HG03280 (cell line): ENCODE results near the gene INTU.
"Not testable (repeated sequence)": the region's sequence is repeated elsewhere in the genome, so short reads cannot be mapped to it uniquely, and the experiment has no call there.

ENCODE experiments used
- ATAC-seq: cut with Tn5 transposase; IDR thresholded peaks from one replicate; pipeline ENCODE4 v1.9.1; 2021; ENCODE audit warnings: mild to moderate bottlenecking, moderate library complexity; ENCODE audit not compliant: unreplicated experiment

Gene INTU

DNA sequence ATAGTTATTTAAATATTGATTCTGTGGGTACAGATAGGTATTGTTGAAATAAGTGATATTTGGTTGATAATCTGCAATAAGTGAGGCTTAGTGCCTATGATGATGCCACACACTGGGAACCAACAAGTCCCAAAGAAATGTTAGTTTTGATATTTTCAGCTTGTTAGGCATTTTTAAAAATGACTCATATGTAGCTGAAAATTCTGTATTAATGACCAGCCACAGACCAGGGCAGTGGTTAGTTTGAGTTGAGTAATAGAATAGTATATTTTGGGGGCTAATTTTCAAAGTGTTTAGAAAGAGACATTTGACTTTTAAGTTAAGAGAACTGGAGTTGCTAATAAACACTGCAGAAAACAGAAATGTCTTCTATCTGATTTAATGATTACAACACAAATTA is 9.4 kb downstream of the INTU start:
- ATAC-seq: no peak

DNA sequence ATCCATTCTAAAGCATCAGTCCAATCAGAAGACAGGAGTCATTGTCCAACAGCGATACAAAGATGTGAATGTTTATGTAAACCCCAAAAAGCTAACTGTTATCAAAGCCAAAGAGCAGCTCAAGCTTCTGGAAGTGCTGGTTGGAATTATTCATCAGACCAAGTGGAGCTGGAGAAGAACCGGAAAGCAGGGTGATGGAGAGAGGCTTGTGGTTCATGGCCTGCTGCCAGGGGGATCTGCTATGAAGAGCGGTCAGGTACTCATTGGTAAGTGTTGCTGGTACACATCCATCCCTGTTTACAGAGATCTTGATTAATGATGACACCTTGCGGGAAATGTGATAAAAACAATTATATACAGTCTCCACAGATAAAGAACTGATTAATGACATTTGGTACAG is 11.0 kb downstream of the INTU start:
- ATAC-seq: no peak

DNA sequence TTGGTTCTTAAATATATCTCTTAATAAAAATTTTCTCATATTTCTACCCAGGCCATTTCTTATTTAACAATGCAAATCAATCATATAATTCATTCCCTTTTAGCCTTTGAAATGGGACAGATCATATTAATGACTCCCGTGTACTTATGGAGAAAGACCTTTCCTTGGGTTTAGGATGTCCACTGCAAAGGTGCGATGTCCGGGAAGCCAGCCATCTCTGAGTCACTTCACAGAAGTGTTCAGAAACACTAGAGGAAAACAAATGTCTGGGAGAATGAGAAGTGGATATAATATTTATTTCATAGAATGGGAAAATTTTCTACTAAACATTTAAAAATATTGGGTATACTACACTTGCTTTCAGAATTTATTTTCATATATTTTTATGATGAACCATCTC is 15.3 kb downstream of the INTU start:
- ATAC-seq: no peak

DNA sequence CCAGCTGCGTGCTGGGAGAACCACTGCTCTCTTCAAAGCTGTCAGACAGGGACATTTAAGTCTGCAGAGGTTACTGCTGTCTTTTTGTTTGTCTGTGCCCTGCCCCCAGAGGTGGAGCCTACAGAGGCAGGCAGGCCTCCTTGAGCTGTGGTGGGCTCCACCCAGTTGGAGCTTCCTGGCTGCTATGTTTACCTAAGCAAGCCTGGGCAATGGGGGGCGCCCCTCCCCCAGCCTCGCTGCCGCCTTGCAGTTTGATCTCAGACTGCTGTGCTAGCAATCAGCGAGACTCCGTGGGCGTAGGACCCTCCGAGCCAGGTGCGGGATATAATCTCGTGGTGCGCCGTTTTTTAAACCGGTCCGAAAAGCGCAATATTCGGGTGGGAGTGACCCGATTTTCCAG is 22.8 kb downstream of the INTU start:
- ATAC-seq: not testable (repeated sequence)

DNA sequence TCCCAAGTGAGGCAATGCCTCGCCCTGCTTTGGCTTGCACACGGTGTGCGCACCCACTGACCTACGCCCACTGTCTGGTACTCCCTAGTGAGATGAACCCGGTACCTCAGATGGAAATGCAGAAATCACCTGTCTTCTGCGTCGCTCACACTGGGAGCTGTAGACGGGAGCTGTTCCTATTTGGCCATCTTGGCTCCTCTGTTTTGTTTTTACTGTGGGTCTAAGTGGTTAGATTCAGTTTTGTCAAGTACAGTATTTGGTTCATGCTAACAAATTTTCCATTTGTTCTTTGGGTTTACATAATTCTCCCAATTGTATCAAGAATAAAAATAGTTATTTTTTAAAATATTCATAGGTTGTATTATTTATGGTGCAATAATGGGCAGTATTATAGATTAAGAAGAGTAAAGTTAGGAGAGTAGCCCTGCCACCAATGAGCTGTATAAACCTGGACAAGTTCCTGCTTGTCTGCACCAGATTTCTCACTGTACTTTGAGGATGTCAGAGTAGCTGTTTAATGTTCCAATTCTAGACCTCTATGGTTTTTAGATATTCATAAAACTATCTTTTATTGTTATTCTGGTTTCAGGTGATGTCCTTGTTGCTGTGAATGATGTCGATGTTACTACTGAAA is 23.4 kb downstream of the INTU start:
- no peak for ATAC-seq

DNA sequence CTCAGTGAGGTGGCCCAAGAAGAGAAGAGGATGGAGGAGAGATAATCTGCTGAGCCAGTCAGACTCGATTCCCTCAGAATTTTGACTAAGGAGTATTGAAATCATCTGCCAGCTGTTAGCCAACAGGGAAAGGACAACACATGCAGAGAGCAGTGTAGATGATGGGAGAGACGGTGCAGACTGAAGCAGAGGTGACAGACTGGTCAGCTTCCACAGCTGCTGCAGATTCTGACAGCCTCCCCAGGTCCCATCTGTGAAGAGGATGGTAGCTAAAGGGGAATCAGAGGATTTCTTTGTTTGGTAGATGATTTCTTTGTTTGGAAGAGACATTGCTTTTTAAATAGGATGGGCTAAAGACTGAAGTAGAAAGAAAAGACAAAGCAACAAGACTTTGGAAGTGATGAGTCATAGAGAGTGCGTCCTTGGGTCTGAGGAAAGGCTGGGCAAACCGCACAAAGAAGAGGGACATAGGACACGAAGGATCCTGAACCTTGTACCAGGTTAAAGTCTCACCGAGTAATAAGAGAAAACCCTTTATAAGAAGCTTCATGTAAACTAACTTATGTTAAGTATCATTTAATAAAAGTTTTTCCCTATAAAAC is 27.6 kb downstream of the INTU start:
- ATAC-seq: no peak

DNA sequence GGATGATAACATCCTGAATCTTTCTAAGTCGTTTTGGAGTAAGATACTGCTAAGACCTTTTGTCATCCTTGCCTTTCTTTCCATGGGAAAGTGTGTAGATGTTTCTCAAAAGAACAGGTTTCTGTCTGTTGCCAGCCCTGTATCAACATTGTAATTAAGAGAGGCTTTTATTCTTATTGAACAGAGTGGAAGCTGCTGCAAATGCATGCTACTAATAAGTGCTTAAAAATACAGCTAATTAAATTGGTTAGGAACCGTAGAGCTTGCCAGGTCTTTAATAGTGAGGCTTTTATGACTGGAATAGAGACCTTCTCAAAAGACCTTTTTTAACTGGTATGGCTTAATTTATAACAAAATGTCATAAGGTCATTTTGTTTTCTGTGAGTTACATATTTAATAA is 34.4 kb downstream of the INTU start:
- no peak for ATAC-seq

DNA sequence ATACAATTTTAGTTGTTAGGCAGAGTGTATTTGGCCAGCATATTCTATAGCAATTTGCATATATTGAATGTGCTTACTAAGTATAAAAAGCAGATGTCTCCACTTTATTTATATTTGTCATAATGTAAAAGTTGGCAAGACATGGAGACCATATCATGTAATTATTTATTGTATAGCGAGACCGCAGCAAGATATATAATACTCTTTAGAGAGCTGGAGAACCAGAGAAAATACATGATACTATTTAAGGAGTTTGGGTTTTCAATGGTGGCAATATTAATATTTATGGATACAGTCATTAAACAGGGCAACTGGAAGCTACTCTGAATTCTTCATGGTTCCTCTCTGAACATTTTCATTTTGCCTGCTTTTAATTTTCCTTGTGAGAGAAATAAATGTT is 35.0 kb downstream of the INTU start:
- no peak for ATAC-seq

DNA sequence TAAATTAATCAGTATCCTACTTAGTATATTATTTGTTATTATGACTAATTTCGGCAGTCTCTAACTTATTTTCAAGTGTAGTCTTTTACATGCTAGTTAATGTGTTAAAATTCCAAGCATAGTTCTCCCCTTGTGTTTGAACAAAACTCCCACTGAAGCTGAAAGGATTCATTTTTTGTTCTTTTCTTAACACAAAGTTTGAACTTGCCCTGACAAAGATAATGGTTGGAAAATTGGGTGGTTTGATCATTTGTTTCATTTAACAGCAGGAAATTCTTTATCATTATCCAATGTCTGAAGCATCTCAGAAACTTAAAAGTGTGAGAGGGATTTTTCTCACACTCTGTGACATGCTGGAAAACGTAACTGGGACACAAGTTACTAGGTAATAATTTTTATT is 36.0 kb downstream of the INTU start:
- ATAC-seq: no peak

DNA sequence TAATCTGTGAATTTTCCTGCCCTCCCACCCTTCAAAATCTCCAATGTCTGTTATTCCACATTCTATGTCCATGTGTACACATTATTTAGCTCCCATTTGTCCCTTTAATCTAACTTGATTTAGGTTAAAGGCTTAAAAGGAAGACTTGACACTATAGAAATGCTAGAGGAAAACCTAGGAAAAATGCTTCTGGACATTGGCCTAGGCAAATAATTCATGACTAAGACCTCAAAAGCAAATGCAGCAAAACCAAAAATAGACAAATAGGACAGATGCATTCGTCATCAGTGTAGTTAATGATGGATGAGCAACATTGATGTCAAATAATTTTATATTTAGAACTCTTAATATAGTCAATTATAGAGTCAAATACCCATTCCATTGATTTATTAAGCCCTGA is 36.9 kb downstream of the INTU start:
- ATAC-seq: no peak

DNA sequence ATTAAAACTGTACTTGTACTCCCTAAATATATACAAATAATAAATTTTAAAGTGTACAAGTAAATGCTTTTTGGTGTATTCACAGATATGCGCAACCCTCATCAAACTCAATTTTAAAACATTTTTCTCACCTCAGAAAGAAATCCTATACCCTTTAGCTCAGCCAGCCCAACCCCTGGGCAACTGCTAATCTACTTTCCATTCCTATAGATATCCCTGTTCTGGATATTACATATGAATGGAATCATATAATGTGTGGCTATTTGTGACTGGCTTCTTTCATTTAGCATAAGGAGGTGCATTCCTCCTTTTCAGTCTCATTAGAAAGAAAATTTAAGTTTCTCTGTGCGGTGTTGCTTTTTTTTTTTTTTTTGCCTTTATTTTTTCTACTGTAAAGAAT is 39.4 kb downstream of the INTU start:
- ATAC-seq: no peak

DNA sequence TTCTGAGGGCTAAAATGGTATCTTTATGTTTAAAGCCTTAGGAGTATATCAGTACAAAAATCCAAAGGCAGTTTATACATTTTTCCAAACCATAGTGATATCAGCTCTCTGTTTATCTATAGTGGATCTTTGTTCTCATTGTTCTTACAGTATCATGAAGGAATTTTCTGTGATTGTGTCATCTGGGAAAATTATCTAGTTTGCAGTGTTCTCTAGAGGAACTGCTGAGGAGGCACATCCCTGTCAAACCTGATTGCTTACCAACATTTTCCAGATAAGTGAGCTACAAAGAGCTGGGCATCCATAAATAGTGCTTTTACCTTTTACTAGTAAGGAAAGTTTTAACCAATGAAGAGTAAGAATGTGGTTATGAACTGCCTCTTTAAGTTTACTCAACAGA is 52.5 kb downstream of the INTU start:
- ATAC-seq: no peak

DNA sequence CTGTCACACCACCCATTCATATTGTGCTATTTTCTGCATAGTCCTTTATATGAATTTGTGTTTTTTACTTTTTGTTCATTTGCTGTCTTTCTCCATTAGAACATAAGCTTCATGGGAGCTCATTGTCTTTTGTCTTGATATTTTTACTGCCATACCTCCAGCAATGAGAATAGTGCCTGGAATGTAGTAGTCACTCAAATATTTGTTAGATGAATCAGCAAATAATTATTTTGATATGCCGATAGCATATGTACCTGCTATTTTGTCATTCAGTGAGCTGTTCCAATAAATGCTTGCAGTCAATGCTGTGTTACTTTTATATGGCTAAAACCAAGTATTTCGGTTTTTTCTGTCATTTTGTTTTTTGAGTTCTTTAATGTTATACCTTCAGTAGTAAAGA is 53.9 kb downstream of the INTU start:
- ATAC-seq: no peak

DNA sequence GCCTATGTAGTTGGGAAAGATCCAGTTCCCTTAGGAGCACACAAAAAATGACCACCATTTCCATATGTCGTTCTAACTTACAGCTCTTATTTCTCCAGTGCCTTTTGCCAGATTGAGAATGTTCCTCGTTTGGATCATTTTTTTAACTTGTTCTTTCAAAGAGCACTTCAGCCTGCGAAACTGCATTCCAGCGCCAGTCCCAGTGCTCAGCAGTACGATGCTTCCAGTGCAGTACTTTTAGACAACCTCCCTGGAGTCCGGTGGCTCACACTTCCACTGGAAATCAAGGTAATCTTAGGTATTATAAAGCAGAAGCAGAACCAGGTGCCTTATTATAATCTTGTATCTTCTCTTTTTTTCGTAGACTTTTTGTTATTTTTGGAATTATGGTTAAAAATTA is 54.8 kb downstream of the INTU start:
- ATAC-seq: no peak

DNA sequence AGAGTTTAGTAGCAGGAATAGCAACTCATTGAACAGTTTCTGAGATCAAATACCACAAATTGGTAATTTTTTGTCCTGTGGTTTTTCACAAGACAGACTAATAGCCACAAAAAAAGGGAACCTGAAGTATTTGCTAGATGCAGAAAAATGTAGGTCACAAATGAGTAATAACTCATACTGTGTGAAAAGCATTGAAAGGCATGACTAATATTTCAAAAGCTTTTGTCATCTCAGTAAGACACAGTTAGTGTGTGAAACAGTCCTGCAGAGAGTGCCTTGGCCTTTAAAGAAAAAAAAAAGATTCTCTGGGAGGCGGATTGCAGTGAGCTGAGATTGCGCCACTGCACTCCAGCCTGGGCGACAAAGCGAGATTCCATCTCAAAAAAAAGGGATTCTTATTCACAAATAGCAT is 66.0 kb downstream of the INTU start:
- peak; percentile 99 for ATAC-seq

DNA sequence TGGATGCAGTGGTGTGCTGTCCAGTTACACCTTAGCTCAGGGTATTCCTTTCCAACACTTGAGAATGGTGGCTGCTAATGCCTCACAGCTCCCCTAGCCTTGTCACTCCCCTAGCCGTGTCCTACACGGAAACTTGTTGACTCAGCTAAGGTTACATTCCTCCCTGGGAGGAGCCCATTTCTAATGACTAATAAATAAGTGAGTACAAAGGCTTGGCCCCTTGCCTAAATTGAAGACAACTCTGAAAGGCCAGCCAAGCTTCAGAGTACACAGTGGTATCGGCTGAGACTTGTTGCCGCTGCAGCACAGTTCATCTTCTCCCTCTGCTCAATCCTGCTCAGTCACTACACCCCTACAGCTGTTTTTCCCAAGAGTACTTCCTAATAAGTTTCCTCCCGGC is 76.2 kb downstream of the INTU start:
- no peak for ATAC-seq

DNA sequence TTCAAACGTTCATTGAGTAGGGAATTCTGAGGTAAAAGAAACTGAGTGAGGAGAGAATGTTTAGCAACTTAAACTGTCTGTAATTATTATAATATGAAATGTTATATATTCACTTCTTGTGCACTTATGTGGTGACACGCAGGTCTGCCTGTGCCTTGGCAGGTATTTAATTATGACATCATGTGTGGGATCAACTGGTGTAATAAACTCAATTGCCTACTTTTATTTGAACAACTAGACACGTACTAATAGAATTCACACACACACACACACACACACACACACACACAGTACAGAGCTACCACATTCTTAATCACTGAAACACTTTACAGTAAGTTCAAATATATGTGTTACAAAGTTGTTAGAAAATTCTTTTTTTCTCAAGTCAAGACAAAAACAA is 76.7 kb downstream of the INTU start:
- ATAC-seq: no peak

DNA sequence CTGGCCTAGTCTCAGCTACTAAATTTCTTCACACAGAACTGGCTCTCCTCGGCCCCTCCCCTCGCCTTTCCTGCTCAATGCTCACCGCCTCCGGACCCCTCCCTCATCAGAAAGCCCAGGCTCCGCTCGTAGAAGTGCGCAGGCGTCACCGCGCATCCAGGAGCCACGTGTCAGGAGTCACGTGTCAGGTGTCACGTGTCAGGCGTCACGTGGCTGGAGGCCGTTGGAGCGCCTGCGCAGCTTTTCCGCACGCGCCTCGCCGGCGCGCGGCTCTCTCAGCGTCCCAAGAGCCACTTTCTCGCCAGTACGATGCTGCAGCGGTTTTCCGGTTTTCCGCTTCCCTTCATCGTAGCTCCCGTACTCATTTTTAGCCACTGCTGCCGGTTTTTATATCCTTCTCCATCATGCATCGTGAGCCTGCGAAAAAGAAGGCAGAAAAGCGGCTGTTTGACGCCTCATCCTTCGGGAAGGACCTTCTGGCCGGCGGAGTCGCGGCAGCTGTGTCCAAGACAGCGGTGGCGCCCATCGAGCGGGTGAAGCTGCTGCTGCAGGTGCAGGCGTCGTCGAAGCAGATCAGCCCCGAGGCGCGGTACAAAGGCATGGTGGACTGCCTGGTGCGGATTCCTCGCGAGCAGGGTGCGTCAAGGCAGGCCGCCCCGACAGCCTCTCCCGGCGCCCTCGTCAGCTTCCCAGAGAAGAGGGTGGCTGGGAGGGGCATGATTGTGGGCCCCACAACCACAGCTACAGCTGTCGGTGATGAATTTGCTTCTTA is 97.6 kb downstream of the INTU start, which contains the start of gene SLC25A31:
SLC25A31 (plus strand) TSS at position 259 of the 772 bp plus-strand sequence; CDS start at position 405, 146 bp downstream.
- no peak for ATAC-seq

DNA sequence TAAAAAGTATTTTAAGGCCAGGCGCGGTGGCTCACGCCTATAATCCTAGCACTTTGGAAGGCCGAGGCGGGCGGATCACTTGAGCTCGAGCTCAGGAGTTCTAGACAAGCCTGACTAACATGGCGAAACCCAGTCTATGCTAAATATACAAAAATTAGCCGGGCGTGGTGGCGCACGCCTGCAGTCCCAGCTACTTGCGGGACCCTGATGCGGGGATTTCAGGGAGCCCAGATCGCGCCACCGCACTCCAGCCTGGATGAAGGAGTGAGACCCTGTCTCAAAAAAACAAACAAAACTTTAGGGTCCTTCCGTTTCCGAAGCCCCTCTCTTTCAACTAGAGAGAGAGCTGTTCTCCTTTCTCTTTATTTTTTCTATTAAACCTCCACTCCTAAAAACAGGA is 98.6 kb downstream of the INTU start:
- no peak for ATAC-seq

DNA sequence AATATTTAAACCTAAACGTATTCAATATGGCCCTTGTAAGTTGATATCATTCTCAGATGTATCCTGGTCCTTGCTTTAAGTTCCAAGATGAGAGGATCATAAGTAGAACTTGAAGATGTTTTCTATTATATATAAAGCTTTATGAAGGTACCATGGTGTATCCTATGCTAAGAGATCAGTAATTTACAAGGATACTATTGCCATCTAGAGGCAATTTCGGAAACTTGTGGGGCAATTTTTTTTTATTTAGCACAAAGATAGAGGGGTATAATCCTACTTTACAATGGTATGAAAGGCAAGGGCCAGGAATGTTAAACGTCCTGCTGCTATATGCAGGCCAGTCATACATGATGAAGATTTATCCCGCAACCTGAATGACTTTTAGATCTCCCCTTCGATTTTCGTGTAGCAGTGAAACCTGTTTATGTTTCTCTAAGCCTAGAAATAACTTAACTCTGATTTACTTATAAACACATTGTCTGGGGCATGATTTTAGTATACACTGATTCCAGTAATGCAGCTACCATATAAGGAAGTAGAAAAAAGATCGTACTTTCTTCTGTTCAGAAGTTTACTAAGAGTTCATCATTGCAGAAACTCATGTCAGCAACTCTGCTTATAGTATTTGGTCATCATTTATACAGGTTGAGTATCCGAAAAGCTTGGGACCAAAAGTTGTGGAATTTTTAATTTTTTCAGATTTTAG is 100.0 kb downstream of the INTU start:
- peak; percentile 72 for ATAC-seq

DNA sequence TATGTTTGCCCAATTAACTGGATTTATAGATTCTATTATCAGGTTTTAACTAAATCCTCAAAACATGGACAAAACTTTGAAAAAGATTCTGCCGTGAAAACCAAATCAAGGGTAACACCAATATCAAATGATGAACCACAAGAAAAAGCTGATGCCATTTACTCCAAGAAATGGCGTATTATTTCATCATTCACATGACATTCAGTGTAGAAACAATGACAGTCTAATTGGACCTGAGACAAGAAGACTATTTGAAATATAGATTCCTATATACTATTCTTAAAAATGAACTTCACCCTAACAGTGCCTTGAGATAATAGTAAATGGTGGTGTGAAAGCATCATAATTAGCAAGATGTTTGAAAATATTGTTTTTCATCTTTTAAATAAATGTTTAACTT is 102.2 kb downstream of the INTU start:
- ATAC-seq: no peak

DNA sequence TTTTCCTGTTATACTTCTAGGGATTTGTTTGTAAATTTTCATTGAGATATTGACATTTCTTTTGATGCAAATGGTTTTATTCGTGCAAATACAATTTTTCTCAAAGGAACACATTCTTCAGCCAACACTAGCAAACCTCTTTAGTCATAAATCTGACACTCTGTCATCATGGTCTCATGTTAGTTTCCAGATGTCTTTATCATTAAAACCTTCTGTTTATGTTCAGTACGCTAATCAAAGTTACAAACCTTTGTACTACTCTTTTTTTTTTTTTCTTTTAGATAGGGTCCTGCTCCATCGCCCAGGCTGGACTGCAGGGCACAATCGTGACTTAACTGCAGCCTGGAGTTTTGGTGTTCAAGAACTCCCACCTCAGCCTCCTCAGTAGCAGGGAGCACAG is 104.5 kb downstream of the INTU start:
- ATAC-seq: no peak
